Thyroid gland (tissue), 4 donors: ENCODE results near the gene CLRN2.

Source experiments
- CTCF ChIP-seq, 6 experiments: fragments of 200-600 bp in 3 of 6; fragments of 450-650 bp in 3 of 6; sonication (generic) in 3 of 6; IDR thresholded peaks; one replicate each; pipeline ENCODE4 v1.5.1; 2016 to 2019; ENCODE audit warnings: antibody characterized with exemption in 6 of 6, mild to moderate bottlenecking in 2 of 6, inconsistent platforms in 1 of 6, moderate library complexity in 1 of 6
- POLR2A ChIP-seq, 2 donors: fragments of 450-650 bp; IDR thresholded peaks; one replicate each; pipeline ENCODE4 v1.6.1; 2017; ENCODE audit warnings: antibody characterized with exemption in 2 of 2, mild to moderate bottlenecking in 2 of 2, moderate library complexity in 1 of 2

DNA sequence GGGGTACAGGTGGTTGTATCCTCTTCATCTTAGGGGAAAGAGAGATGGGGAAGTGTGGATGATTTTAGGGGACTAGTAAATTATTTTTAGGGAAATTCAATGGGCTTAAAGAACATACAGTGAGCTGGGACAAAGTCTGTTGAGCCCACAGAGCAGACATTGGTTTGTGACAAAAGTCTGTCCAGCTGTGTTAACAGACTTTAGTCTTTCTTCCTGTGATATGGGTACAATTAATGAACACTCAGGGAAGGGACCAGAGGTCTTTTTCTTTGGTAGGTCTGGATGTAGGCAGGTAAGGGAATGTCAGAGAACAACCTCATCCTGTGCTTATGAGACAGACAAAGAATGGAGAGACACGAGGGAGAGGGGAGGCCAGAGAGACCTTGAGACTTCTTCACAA is 2.0 kb downstream of the CLRN2 start:
- no peak for TF ChIP-seq CTCF (IDR thresholded peaks at IDR 0.05)
- no peak for TF ChIP-seq POLR2A (IDR thresholded peaks at IDR 0.05)
